NCI-H1105 treated with DMSO at 0.1 percent for 48 hours (cell line): ENCODE data around the gene NFATC2.
A peak's percentile ranks its signal among the peaks of the same experiment; 100 is the strongest.

Experiments
- DNase-seq: peaks from one replicate; lab custom pipeline; 2025; lab: John Stamatoyannopoulos, UW

NFATC2 gene

DNA sequence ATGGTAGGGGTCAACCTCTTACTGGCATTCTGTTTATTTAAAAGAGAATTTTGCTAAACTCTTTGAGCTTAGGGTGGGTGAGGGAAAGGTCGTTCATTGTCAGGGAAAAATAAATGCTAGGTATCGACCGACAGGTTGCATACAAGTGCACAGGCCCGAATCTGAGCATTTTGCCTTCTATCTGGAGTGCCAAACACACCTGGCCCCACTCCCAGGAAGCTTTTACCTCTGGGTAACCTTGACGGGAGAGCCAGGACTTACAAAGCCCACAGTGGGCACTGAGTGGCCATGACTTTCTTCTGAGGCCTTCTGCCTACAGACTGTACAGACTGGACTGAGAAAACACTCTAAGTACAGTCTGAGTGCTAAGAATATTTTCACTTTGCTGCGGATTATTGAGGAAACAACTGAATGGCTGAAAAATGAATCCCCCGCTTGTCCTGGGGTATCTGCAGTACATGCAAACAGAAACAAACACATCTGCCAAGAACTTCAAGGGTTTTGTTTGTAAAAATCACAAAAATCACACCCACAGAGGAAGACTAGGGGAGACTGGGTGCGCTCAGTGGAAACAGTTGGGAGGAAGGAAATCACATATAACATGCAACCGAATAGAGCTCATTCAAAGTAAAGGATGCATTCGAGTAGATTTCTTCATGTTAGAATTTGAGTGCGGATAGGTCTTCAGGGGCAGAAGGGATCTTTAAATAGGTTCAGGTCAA lies 152.8 kb downstream of the NFATC2 start:
- DNase-seq, result no peak

DNA sequence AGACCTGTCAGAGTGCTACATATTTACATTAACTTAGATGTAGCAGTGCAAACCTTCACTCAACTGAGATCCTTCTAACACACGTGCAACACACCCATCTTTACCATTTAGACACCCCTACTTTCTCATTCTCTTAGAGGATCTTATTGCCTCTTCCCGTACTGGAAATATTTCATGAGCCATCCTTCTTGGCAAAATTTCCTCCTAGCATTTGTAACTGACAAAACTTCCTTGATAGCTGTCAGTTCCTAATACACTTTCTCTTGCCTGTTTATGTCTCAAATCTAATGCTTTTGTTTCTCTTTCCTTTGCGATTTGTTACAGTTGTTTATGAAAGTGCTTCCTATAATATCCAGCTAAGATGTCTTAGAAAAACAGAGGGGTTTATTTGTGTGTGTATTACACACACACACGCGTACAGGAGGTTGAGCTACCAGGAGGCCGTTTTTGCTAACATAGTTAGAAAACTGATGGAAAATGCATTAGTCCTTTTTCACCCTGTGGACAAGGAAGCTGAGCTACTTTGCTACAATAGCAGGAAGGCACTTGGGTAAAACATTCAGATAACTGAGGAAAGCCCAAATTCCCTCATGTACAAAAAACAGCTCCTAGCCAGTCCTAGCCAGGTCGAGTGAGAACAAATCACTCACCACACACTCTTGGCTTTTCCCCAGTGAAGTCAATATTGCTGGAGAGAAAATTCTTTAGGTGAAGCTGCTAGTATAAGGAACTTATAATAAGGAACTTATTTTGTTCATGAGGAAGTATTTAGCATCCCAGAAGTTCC lies 153.6 kb downstream of the NFATC2 start:
- no peak for DNase-seq

DNA sequence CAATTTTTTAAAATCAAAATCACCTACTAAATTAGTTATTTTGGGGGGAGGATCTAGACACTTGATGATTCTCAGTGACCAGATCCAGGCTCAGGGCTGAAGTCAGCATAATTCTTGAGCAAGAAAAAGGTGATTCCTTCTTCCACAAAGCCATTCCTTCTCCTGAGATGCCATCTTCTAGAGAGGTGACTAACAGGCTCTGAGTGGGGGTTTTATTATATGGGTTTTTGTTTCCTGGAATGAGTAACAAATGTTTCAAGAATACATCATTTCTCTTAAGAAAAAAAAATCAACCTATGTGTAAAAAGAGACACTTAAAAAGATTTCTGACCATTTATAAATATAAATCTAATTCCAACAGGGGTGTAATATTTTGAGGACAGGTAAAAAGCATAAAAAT lies 154.3 kb downstream of the NFATC2 start:
- no peak for DNase-seq

DNA sequence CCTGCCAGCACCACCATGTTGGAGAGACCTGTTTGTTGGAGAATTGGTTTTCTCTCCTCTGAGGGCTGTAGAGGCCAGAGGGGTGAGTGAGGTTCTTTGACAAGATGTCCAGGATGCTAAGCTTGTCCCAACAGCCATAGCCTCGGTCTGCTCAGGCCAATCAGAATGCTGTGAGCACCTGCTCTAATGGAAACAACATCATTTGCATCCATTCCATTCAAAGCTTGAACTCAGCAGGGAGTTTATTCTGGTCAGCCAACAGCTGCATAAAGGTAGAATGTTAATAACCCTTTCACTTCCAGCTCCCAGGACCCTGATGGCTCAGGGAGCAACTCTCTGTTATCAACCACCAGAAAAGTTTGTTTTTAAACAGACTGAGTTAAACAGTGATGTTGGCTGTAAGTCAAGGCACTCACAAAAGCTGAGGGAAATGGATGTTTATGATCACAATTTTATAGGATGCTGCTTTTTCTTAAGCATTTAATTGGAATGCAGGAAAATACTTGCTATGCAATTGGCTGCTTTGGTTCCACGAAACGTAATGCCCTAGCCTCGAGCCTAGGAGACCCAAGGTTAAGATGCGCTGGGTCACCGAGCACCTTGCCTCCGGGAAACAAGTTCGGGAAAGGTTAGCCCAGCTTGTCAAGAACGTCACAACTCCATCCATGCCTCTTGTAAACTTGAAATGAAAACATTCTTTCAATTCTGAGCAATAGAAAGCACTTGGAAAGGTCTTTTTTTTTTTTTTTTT lies 155.2 kb downstream of the NFATC2 start:
- no peak for DNase-seq

DNA sequence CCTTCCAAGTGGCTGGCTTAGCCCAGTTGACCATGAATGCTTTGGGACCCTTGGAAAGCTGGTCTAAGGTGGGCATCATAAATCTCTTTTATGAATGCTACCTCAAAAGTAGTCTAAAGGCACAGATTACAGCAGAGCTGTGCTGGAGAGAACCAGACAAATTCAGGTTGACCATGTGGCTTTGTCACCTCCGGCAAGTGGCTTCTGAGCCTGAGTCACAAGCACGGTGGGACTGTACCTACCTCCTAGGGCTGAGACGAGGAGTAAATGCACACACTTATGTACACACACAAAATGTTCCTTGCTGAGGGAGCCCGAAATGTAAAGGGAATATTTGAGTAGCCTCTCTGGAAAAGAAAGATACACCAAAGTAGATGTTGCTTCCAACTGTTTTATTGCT lies 155.9 kb downstream of the NFATC2 start:
- DNase-seq, result no peak

DNA sequence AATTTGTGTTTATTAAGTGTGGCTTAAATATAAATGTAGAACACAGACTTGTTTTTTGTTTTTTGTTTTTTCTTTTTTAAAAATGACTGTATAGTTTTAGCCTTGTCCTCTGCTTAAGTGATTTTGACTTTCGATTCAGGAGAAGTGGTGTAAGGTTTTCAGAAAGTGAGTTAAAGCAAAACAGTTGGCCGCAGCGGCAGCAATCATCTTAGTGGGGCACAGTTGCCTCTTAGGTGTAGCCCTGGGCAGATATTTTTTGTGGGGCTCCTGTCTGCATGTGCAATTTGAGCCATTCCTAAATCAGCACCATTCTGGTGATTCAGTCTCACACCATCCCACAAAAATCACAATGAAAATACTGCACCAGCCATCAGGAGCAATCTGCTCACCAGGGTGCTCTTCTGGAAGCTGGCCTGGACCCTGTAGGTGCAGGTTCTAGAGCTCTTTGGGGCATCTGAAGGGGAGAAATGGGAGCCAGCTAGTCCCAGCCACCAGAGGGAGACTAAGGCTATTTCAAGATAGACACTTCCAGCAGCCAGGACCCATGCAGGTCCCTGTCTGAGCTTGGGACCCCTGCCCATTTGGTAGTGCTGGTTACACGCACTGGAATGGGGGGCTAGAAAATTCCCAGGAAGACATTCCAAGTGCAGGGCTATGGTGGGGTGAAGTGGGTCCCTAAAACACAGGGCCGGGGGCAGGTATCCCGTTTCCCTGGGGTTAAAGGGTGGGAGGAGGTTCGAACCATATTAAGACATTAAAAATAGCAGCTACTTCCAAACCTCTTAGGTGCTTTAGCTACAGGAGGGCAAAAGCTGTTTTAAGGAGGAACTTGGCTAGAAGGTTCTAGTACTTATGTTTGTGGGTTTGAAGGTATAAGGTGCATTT lies 156.6 kb downstream of the NFATC2 start:
- no peak for DNase-seq

DNA sequence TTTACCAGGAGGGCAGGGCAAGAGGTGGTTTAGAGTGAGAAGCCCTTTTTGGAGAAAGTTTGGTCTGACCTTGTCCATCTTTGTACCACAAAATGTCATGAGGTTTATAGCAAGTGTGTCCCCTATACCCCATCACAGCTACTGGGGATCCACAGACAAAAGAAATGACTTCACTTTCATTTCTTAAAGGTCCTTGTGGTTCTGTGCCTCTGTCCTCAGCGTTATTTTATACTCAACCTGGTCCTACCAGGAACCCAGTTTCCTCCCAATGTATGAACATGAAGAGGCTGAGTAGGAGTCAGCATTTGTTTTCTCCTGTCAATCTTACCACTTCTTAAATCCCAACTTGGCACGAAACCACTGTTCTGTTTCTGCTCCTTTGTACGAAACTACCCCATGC lies 157.6 kb downstream of the NFATC2 start:
- no peak for DNase-seq

DNA sequence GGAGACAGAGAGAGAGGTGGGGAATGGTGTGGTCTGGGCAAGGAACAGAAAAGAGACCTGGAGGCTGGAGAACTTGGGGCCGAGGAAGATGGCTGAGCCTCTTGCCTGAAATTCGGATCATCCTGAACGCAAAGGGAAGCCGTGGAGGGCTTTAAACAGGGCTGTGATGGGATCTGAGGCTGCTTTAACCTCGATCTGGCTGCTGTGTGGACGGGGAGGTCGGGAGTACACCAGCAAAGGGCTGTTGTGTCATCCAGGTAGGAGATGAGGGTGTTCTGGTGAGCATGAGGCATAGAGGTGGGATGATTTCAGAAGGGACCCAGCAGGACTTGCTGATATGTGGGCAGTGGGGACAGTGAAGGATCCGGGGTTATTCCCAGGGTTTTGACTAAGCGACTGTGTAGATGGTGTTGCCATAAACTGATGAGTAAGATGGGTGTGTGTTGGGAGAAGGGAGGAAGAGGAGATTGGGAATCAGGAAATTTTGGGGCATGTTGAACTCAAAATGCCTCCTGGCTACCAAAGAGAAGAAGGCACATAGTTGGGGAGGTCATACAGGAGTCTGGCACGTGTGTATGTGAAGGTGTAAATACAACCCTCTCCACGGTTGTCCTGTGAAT lies 158.5 kb downstream of the NFATC2 start:
- DNase-seq, result no peak

DNA sequence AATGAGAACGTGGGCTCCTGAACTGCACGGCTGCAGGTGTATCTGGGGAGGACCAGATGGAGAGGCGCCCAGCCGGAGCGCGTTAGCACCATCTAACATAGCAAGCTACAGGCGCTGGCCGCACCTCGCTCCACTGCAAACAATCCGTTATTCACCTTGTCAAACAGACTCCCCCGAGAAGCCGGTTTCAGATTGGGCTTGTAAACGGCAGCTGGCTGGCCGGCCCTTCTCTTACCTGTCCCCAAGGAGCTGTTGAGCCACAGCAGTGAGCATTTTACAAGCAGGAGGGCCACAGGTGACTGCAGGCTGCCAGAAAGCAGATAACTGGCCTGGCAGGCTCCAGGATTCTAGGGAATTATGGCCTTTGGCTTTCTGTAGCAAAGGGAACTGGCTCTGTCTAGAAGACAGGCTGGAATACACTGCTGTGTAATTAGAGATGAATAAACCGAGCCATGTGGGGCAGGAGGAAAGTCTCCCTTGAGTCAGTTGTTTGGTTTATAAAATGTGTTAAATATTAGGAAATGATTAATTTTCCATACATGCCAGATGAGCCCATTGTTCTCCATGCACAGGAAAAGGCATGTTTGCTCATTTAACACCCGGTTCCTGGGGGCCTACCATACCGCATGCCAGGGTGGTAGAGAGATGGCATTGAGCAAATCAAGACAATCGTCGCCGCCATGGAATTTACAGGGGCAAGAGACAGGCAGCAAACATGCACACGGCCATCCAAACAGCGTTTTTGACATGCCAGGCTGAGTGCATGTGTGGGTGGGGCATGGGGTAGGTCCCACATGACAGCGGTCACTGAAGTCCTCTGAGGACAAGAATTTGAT lies 159.3 kb downstream of the NFATC2 start:
- peak; percentile 78 for DNase-seq

DNA sequence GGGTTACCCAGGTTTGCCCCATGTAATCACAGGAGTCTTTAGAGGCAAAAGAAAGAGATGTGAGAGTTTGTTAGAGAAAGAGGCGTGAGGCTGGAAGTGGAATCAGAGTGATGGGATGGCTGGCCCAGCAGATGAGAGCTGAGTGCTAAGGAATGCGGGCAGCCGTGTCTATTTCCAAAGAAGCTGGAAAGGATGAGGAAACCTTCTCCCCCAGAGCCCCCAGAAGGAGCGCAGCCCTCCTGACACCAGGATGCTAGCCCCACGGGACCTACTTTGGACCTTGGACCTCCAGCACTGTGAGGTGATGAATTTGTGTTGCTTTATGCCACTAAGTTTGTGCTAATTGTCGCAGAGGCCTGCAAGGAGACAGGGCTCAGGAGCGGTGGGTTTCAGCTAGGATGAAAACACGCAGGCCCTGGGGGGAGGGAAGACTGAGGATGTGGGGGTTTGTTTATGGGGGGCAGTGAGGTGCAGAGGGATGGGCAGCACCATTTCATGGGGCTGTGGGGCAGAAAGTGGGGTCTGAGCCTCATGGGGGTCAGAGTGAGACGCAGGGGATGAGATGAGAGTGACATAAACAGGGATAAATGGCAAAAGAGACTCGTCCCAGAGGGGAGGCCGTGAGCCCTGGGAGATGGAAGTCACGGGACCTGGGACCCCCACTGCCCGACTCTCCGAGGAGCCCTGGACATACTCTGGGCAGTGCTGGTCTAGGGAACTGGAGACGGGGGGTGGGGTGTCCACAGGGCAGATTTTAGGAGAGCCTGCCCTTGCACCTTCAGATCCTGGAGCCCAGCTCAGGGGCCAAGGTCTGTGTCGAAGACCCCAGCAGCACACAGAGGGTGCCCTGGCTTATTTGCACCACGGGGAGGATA lies 160.2 kb downstream of the NFATC2 start:
- no peak for DNase-seq

DNA sequence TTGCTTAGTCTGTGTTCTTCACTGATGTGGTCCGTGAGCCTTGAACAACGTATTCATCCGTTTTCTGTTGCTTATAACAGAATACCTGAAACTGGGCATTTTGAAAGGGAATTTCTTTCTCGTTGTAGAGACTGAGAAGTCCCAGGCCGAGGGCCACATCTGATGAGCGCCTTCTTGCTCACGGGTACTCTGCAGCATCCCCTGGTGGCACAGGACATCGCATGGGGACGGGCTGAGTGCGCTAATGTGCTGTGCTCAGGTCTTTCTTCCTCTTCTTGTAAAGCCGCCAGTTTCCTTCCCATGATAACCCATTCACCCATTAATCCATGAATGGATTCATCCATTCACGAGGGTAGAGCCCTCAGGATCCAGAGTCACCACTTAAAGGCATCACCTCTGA lies 161.0 kb downstream of the NFATC2 start:
- DNase-seq, result no peak

DNA sequence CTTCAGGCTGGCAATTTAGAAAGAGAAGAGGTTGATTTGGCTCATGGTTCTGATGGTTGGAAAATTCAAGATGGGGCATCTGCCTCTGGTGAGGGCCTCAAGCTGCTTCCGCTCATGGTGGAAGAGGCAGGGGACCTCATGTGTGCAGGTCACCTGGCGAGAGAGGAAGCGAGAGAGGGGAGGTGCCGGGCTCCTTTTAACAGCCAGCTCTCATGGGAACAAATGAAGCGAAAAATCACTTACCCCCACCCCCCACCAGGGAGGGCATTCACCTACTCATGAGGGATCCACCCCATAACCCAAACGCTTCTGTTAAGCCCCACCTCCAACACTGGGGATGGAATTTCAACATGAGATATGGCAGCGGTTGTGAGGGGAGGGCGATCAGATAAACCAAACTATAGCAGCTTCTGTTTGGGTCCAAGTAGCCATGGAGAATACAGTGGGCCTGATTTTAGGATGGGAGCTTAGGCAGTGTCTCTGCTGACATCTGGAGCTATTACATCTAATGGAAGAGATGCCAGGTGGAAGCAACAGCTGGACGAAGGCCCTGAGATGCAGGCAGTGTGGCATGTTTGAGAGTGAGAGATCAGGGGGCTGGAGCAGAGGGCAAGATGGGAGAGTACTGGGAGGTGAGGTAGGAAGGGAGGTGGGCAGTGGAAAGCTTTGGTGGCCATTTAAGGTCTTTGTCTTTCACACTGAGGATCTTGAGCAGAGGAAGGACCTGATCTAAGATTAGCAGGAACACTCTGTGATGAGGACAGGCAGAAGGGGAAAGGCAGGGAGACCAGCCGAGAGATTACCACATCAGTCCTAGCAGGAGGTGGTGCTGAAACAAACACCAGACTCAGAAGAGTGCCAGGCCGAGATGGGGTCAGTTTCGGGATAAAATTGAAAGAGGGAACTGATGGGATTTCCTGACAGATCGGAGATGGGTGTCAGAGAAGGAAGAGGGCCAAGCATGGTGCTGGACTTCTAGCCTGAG lies 161.8 kb downstream of the NFATC2 start:
- no peak for DNase-seq

DNA sequence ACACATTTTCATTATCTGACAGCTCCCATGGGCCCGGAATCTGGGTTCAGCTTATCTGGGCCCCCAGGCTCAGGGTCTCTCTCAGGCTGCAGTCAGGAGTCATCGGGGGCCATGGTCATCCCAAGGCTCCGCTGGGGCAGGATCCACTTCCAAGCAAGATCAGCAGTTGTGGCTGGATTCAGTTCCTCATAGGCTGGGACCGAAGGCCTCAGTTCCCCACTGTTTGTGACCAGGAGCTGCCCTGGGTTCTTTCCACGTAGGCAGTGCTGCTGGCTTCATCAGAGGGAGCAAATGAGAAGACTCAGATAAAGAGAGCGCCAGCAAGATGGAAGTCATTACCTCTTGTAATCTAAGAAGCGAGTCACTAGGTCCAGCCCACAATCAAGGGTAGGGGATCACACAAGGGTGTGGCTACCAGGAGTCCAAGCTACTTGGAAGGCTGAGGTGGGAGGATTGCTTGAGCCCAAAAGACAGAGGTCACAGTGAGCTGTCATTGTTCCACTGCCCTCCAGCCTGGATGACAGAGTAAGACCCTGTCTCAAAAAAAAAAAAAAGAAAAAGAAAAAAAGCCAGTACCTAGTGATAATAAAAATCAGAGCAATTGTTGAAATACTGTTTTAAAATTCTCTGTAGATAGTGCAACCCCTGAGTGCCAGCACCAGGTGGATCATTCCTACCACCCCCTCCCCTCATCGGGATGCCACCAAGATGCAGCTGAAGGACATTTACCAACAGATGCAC lies 162.7 kb downstream of the NFATC2 start:
- no peak for DNase-seq

DNA sequence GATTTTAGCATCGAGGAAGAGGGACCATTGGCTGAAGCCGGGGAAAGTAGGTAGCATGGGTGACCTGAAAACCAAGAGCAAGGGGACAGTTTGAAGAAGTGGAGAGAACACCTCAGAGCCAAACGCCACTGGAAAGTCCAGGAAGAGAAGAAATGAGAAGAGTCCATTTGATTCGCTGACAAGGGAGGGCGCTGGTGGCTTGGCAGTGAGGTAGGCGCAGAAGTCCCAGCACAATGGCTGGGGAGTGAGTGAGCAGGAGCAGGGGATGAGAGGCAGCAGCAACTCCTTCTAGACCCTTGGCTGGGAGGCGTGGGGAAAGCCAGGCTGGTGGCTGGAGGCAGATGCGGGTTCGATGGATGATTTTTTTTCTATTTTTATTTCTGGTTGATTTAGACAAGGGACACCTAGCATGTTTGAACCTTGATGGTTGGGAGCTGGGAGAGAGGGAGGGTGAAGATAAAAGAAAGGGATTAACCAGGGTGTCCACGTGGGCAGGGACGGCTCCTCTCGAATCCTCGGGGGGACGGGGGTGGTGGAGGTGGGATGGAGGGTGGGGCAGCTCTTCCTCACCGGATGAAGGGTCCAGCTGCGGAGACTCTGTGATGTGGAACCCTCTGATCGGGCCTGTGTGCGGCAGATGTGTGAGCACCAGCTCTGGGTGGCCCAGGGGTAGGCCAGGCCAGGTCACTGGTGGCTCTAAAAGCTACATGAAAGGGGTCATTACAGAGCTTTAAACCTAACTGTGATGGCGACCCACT lies 164.2 kb downstream of the NFATC2 start:
- DNase-seq, result no peak

DNA sequence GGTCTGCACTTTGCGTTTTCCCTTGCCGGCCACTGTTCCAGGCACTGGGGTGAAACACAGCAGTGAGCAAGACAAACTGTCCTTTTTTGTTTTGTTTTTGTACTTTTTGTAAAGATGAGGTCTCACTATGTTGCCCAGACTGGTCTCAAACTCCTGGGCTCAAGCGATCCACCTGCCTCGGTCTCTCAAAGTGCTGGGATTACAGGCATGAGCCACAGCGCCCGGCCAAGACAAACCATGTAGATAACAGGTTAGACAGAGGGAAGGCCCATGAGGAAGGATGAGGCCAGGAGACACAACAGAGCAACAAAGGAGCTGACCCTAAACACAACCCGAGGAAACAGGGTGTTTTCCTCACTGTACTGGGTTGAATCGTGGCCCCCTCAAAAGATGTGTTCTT lies 165.4 kb downstream of the NFATC2 start:
- no peak for DNase-seq

DNA sequence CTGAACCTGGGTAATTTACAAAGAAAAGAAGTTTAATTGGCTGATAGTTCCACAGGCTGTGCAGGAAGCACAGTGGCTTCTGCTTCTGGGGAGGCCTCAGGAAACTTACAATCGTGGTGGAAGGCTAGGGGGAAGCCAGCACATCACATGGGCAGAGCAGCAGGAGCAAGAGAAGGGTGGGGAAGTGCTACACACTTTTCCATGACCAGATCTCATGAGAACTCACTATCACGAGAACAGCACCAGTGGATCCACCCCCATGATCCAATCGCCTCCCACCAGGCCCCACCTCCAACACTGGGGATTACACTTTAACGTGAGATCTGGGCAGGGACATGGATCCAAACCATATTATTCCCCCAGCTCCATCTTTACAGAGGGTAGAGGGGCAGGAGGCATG lies 166.4 kb downstream of the NFATC2 start:
- DNase-seq, result no peak

DNA sequence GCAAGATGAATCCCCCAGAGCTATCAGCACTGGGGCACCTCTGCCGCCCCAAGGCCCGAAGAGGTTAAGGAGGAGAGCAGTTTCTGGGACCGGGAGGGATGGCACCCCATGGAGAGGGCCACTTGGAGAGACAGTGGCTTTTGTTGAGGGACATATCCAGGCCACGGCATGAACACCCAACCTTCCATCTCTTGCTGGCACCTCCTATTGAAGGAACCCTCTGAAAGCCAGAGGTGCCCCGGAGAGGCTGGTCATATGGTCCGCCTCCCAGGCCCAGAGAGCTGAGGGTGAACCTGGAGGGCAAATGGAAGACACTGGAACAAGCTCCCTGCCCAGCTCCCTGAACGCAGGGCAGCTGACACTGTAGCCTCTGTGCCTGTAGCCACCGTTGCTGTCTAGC lies 167.0 kb downstream of the NFATC2 start:
- no peak for DNase-seq
